Measurements from ENCODE around the gene ASB4.
"Not testable (repeated sequence)": the region's sequence is repeated elsewhere in the genome, so short reads cannot be mapped to it uniquely, and the experiment has no call there.

Gene ASB4

GRCh38 chr7:95446618-95447017 lies 39.1 kb upstream of the ASB4 start:
- Histone ChIP-seq H3K4me3 (ENCODE audit: low read depth, low read length) (no peak overlapping the region), H3K27ac (no peak overlapping the region), H3K36me3 (replicated peaks) (no peaks in the 10 kb centered on the region), H3K27me3 (replicated peaks) (no peaks in the 10 kb centered on the region)
- in situ Hi-C loops (cut with HindIII; ENCODE audit: low pct_ligation_motif_present, low sequenced_read_pairs), result no loop called here
- no peak for DNase-seq
- TF ChIP-seq CTCF (IDR thresholded peaks at IDR 0.05; ENCODE audit: low read depth, low read length, missing control alignments), result no peak

- no peaks in the 10 kb centered on the region for H3K27me3 ChIP-seq (replicated peaks)
- no peak for TF ChIP-seq CTCF (IDR thresholded peaks at IDR 0.05; ENCODE audit: low read depth, low read length, missing control alignments)
- no peaks in the 10 kb centered on the region for H3K36me3 ChIP-seq (replicated peaks)
- no peak overlapping the region for H3K27ac ChIP-seq
- DNase-seq, result no peak
- no peak overlapping the region for H3K4me3 ChIP-seq (ENCODE audit: low read depth, low read length)
- in situ Hi-C loops (cut with HindIII; ENCODE audit: low pct_ligation_motif_present, low sequenced_read_pairs), result no loop called here
Measured at GRCh38 chr7:95454438-95455045, 31.2 kb upstream of the ASB4 start.

GRCh38 chr7:95457947-95458346 lies 27.8 kb upstream of the ASB4 start:
- no peak for DNase-seq
- Histone ChIP-seq H3K27me3 (replicated peaks) (no peaks in the 10 kb centered on the region), H3K27ac (no peak overlapping the region), H3K4me3 (ENCODE audit: low read depth, low read length) (no peak overlapping the region), H3K36me3 (replicated peaks) (no peaks in the 10 kb centered on the region)
- no peak for TF ChIP-seq CTCF (IDR thresholded peaks at IDR 0.05; ENCODE audit: low read depth, low read length, missing control alignments)
- in situ Hi-C loops (cut with HindIII; ENCODE audit: low pct_ligation_motif_present, low sequenced_read_pairs), result no loop called here

GRCh38 chr7:95460653-95461052 lies 25.1 kb upstream of the ASB4 start:
- DNase-seq; H3K27ac ChIP-seq; H3K4me3 ChIP-seq (ENCODE audit: low read depth, low read length); H3K27me3 ChIP-seq (replicated peaks); in situ Hi-C loops (cut with HindIII; ENCODE audit: low pct_ligation_motif_present, low sequenced_read_pairs); H3K36me3 ChIP-seq (replicated peaks): not testable (repeated sequence)

- Histone ChIP-seq H3K27me3 (replicated peaks) (no peaks in the 10 kb centered on the region), H3K36me3 (replicated peaks) (no peaks in the 10 kb centered on the region), H3K4me3 (ENCODE audit: low read depth, low read length) (no peak overlapping the region), H3K27ac (no peak overlapping the region)
- TF ChIP-seq CTCF (IDR thresholded peaks at IDR 0.05; ENCODE audit: low read depth, low read length, missing control alignments), result no peak
- no peak for DNase-seq
- in situ Hi-C loops (cut with HindIII; ENCODE audit: low pct_ligation_motif_present, low sequenced_read_pairs), result no loop called here
Measured at GRCh38 chr7:95467912-95468607, 17.7 kb upstream of the ASB4 start.

- no peaks in the 10 kb centered on the region for H3K36me3 ChIP-seq (replicated peaks)
- in situ Hi-C loops (cut with HindIII; ENCODE audit: low pct_ligation_motif_present, low sequenced_read_pairs), result no loop called here
Measured at GRCh38 chr7:95469187-95469586, 16.6 kb upstream of the ASB4 start.

More at GRCh38 chr7:95469187-95469586, 16.6 kb upstream of the ASB4 start:
- Histone ChIP-seq H3K4me3 (ENCODE audit: low read depth, low read length) (no peak overlapping the region), H3K27ac (no peak overlapping the region), H3K27me3 (replicated peaks) (no peaks in the 10 kb centered on the region)
- DNase-seq, result no peak
- TF ChIP-seq CTCF (IDR thresholded peaks at IDR 0.05; ENCODE audit: low read depth, low read length, missing control alignments), result no peak

Data from brain microvascular endothelial cell (primary cell).